ENCODE measurements around the gene GRIK5.
A peak's percentile ranks its signal among the peaks of the same experiment; 100 is the strongest.

Gene GRIK5

DNA sequence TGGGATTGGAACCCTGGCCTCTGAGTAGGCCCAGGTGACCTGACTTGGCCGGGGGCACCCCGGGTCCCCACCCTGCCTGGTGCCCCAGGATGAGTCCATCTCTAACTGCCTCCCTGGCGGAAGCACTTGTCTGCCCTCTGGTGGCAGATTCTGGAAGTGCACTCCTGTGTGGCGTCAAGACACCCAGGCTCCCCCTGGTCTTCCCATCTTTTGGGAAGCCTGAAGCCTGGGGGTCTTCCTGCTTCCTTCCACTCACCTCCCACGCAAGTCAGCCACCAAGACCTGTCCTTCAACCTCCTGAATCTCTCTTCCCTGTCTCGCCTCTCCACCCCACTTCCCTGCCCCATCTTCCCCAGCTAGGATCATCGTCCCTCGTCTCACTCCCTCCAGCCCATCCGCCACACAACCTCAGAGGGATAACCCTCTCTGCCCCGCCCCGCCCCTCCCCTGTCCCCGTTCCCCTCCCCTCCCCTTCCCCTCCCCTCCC is 118.3 kb downstream of the GRIK5 start:
- Histone ChIP-seq H3K4me3 (ENCODE audit: low read depth, low read length, poor library complexity, severe bottlenecking) (no peak overlapping the region), H3K4me2 (ENCODE audit: low read length) (no peak overlapping the region; the same call in 1 of the 2 replicates), H3K27me3 (ENCODE audit: insufficient read depth, low read length) (no peaks in the 10 kb centered on the region), H3K9me3 (ENCODE audit: low read length) (no peaks in the 10 kb centered on the region), H3K27ac (ENCODE audit: low read depth, low read length, poor library complexity, severe bottlenecking) (no peak overlapping the region), H3K9ac (ENCODE audit: low read length) (no peak overlapping the region), H3K4me1 (ENCODE audit: insufficient read depth, low read length, severe bottlenecking) (peaks cover 37% of the 10 kb centered on the region), H3K9me2 (ENCODE audit: low read depth, low read length) (no peaks in the 10 kb centered on the region), H2AFZ (ENCODE audit: low read length) (no peak overlapping the region), H3K36me3 (ENCODE audit: insufficient read depth, low read length) (peaks cover 17% of the 10 kb centered on the region; the same call in 1 of the 2 replicates), H3K79me2 (ENCODE audit: insufficient read depth, low read length) (no peaks in the 10 kb centered on the region), H4K20me1 (ENCODE audit: insufficient read depth, low read length) (no peaks in the 10 kb centered on the region), H3F3A (ENCODE audit: insufficient read depth, low read length) (no peaks in the 10 kb centered on the region)
- no peak for TF ChIP-seq EZH2 (IDR thresholded peaks at IDR 0.05; ENCODE audit: borderline replicate concordance, low read length)
- TF ChIP-seq, protein P1, sequence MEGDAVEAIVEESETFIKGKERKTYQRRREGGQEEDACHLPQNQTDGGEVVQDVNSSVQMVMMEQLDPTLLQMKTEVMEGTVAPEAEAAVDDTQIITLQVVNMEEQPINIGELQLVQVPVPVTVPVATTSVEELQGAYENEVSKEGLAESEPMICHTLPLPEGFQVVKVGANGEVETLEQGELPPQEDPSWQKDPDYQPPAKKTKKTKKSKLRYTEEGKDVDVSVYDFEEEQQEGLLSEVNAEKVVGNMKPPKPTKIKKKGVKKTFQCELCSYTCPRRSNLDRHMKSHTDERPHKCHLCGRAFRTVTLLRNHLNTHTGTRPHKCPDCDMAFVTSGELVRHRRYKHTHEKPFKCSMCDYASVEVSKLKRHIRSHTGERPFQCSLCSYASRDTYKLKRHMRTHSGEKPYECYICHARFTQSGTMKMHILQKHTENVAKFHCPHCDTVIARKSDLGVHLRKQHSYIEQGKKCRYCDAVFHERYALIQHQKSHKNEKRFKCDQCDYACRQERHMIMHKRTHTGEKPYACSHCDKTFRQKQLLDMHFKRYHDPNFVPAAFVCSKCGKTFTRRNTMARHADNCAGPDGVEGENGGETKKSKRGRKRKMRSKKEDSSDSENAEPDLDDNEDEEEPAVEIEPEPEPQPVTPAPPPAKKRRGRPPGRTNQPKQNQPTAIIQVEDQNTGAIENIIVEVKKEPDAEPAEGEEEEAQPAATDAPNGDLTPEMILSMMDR (IDR thresholded peaks at IDR 0.05; ENCODE audit: low read length): peak; percentile 97

Measured in OCI-LY1 (cell line).